Measurements from ENCODE around the gene ADGRG3. TPM values are rescaled to one million over a fixed set of nuclear protein-coding genes. Genes with fewer than 3 reads are reported as not detected.

Gene ADGRG3
- 0.07 and 0.67 TPM in 2 replicates for total RNA-seq (2014; rRNA removed; shearing (Covaris generic))

DNA sequence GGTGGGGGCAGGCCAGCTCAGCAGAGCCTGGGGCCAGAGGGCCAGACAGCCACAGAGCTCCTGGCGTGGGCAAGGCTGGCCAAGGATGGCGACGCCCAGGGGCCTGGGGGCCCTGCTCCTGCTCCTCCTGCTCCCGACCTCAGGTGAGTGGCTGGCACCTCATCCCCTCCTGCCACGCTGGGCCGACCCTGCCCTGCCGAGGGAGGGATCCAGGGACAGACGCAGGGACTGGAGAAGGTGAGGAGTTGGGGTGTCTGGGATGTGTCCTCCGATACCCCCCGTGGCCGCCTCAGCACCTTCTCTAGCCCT is at the start of gene ADGRG3:
TSS of gene ADGRG3 (plus strand) at position 44 of the 309 bp plus-strand sequence. CDS start at position 86, 42 bp downstream.
- H3K27me3 ChIP-seq (ENCODE audit: control insufficient read depth, insufficient read depth, low read length) = no peaks in the 10 kb centered on the region
- H3K36me3 ChIP-seq (replicated peaks; ENCODE audit: control insufficient read depth, insufficient read depth, low read length) = no peaks in the 10 kb centered on the region
- DNase-seq = no peak

GRCh38 chr16:57619133-57619605 is 48.9 kb upstream of the ADGRG3 start:
- H3K4me3 ChIP-seq (ENCODE audit: insufficient read depth, low read depth, low read length) = no peak overlapping the region
- no peak for DNase-seq
- no peaks in the 10 kb centered on the region for H3K36me3 ChIP-seq (replicated peaks; ENCODE audit: control insufficient read depth, insufficient read depth, low read length)
- no peaks in the 10 kb centered on the region for H3K27me3 ChIP-seq (ENCODE audit: control insufficient read depth, insufficient read depth, low read length)

More for the DNA sequence above, at the start of gene ADGRG3:
- H3K4me3 ChIP-seq (ENCODE audit: insufficient read depth, low read depth, low read length) = no peak within 1 kb of the TSS

GRCh38 chr16:57619606-57620334 is 48.3 kb upstream of the ADGRG3 start:
- DNase-seq = peak; percentile 79
- Histone ChIP-seq H3K4me3 (ENCODE audit: insufficient read depth, low read depth, low read length) (no peak overlapping the region), H3K36me3 (replicated peaks; ENCODE audit: control insufficient read depth, insufficient read depth, low read length) (no peaks in the 10 kb centered on the region), H3K27me3 (ENCODE audit: control insufficient read depth, insufficient read depth, low read length) (no peaks in the 10 kb centered on the region)

- DNase-seq = peak; percentile 72
- no peaks in the 10 kb centered on the region for H3K36me3 ChIP-seq (replicated peaks; ENCODE audit: control insufficient read depth, insufficient read depth, low read length)
- H3K4me3 ChIP-seq (ENCODE audit: insufficient read depth, low read depth, low read length) = no peak overlapping the region
- H3K27me3 ChIP-seq (ENCODE audit: control insufficient read depth, insufficient read depth, low read length) = no peaks in the 10 kb centered on the region; the same call in 1 of the 2 replicates
Measured at GRCh38 chr16:57620335-57621231, 47.5 kb upstream of the ADGRG3 start.

DNA sequence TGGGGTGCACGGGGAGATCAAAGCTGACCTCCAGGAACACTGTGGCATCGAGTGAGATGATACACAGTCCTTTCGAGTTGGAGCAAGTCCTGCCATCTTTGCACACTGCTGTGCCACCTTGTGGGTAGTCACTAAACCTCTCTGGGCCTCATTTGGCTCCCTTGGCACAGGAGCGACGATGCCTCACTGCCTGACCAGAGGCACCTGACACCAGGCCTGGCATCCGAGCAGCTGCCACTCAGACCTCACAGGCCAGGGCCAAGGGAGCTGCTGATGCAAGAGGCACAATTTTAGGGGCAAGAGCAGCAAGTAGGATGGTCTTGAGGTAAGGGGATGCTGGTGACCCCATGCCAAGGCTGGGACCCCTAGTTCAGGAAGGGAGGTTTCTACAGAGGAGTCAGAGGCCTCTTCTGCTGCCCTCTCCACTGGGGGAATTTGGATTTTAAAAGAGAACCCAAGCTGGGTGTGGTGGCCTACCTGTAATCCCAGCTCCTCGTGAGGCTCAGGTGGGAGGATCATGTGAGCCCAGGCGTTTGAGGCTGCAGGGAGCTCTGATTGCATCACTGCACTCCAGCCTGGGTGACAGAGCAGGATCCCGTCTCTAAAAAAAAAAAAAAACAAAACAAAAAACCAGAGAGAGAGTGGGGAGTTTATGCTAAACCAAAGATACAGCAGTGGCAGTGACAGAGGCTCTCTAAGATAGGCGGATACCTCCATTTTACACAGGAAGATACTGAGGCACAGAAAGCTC is 46.4 kb upstream of the ADGRG3 start:
- H3K27me3 ChIP-seq (ENCODE audit: control insufficient read depth, insufficient read depth, low read length) = no peaks in the 10 kb centered on the region; the same call in 1 of the 2 replicates
- no peak overlapping the region for H3K4me3 ChIP-seq (ENCODE audit: insufficient read depth, low read depth, low read length)
- no peaks in the 10 kb centered on the region for H3K36me3 ChIP-seq (replicated peaks; ENCODE audit: control insufficient read depth, insufficient read depth, low read length)
- DNase-seq = no peak

- Histone ChIP-seq H3K27me3 (ENCODE audit: control insufficient read depth, insufficient read depth, low read length) (no peaks in the 10 kb centered on the region; the same call in 1 of the 2 replicates), H3K4me3 (ENCODE audit: insufficient read depth, low read depth, low read length) (no peak overlapping the region), H3K36me3 (replicated peaks; ENCODE audit: control insufficient read depth, insufficient read depth, low read length) (no peaks in the 10 kb centered on the region)
- DNase-seq = no peak
Measured at GRCh38 chr16:57622361-57623250, 45.5 kb upstream of the ADGRG3 start.

- no peak overlapping the region for H3K4me3 ChIP-seq (ENCODE audit: insufficient read depth, low read depth, low read length)
- no peaks in the 10 kb centered on the region for H3K36me3 ChIP-seq (replicated peaks; ENCODE audit: control insufficient read depth, insufficient read depth, low read length)
- DNase-seq = peak; percentile 82
- H3K27me3 ChIP-seq (ENCODE audit: control insufficient read depth, insufficient read depth, low read length) = no peaks in the 10 kb centered on the region; the same call in 1 of the 2 replicates
Measured at GRCh38 chr16:57623251-57624043, 44.7 kb upstream of the ADGRG3 start.

- Histone ChIP-seq H3K36me3 (replicated peaks; ENCODE audit: control insufficient read depth, insufficient read depth, low read length) (no peaks in the 10 kb centered on the region), H3K4me3 (ENCODE audit: insufficient read depth, low read depth, low read length) (no peak overlapping the region), H3K27me3 (ENCODE audit: control insufficient read depth, insufficient read depth, low read length) (no peaks in the 10 kb centered on the region; the same call in 1 of the 2 replicates)
- DNase-seq = no peak
Measured at GRCh38 chr16:57624044-57624688, 43.9 kb upstream of the ADGRG3 start.

DNA sequence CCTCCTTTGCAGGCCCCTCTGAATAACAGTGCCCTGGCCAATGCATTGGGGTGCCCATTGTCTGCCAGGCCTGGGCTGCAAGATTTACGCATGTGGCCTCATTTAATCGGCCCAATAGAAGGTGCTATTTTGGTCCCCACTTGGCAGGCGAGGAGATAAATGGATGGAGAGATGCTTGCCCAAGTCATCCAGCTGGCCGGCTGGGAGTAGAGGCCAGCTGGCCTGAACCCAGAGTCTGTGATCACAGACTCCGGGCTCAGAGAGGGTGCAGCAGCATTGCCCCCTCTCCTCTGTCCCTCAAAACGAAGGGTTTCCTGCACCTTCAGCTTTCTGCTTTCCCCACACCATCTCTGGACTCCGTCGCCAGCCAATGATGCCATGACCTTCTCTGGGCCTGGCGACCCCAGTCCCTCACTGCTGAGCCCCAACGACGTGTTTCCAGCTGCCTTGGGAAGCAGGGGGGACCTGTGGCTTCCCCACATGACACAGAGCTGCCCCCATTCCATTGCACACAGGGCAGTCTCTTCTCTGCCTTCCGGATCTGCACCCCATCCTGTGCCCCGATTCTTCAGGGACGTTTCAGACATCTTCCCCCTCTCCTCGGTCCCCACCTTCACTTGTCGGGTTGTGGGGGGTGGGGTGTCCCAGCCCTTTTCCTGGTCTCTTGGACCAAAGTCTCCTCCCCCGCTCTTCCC is 43.2 kb upstream of the ADGRG3 start:
- H3K27me3 ChIP-seq (ENCODE audit: control insufficient read depth, insufficient read depth, low read length) = no peaks in the 10 kb centered on the region; the same call in 1 of the 2 replicates
- no peaks in the 10 kb centered on the region for H3K36me3 ChIP-seq (replicated peaks; ENCODE audit: control insufficient read depth, insufficient read depth, low read length)
- no peak for DNase-seq
- no peak overlapping the region for H3K4me3 ChIP-seq (ENCODE audit: insufficient read depth, low read depth, low read length)

DNA sequence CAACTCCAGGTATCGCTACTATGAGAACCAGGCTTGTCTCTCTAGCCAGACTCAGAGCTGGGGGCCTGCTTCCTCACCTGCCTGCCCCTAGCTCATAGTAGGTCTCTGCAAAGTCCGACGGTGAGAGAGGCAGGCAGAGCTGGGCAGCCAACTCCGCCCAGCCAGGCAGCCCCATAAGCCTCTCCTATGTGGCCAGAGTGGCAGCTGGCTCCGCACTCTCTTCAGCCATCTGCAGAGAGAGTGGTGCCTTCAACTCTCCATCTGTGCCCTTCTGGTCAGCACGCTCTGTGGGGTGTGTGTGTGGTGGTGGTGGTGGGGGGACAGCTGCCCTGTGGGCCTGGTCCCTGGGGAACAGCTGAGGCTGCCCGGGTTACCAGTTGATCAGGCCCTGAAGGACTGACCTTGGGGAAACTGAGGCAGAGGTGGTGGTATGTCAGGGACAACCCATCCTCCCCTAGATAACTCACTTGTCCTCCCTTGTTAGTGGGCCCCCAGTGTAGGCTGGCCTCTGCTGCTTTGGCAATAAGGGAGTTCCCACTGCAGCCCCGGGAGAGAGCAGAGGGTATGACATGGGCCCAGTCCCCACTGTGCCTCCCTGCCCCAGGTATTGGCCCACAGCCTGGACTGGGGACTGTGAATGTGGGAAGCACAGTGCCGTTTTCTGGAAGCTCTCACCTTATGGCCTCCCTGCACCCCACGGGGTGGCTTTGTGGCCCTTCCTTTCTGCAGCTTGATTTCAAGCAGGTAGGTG is 41.5 kb upstream of the ADGRG3 start:
- DNase-seq = no peak
- Histone ChIP-seq H3K27me3 (ENCODE audit: control insufficient read depth, insufficient read depth, low read length) (no peaks in the 10 kb centered on the region; the same call in 1 of the 2 replicates), H3K4me3 (ENCODE audit: insufficient read depth, low read depth, low read length) (no peak overlapping the region), H3K36me3 (replicated peaks; ENCODE audit: control insufficient read depth, insufficient read depth, low read length) (no peaks in the 10 kb centered on the region)

- peak; percentile 80 for DNase-seq
- no peak overlapping the region; the same call in 1 of the 2 replicates for H3K4me3 ChIP-seq (ENCODE audit: insufficient read depth, low read depth, low read length)
Measured at GRCh38 chr16:57627184-57627871, 40.8 kb upstream of the ADGRG3 start.

More at GRCh38 chr16:57627184-57627871, 40.8 kb upstream of the ADGRG3 start:
- no peaks in the 10 kb centered on the region for H3K36me3 ChIP-seq (replicated peaks; ENCODE audit: control insufficient read depth, insufficient read depth, low read length)
- H3K27me3 ChIP-seq (ENCODE audit: control insufficient read depth, insufficient read depth, low read length) = no peaks in the 10 kb centered on the region; the same call in 1 of the 2 replicates

All from H7 (cell line).